HG03460 (cell line): ENCODE data around the gene SLC26A1.
"Not testable (repeated sequence)": the region's sequence is repeated elsewhere in the genome, so short reads cannot be mapped to it uniquely, and the experiment has no call there.

Experiments used
- ATAC-seq: cut with Tn5 transposase; IDR thresholded peaks from one replicate; pipeline ENCODE4 v1.9.1; 2021; ENCODE audit not compliant: unreplicated experiment

SLC26A1 gene

DNA sequence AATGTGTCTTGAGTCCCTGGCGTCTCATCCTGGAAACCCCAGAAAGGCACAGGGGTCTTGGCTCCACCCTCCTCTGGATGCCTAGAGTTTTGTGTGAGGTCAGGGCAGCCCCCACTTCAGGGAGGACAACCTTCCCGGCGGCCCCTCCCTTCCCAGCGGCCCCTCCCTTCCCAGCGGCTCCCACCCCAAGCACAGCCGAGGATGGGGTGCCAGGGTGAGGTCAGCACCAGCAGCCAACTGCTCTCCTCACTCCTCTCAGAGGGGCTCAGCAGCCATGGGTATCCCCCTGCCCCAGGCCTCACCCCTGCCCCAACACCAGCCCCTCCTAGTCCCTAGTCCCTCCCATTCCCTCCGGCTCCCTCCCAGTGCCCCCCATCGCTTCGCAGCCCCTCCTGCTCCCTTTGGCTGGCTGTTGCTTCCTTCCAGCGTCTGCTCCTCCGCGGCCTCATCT lies 37.2 kb downstream of the SLC26A1 start:
- ATAC-seq, result no peak

DNA sequence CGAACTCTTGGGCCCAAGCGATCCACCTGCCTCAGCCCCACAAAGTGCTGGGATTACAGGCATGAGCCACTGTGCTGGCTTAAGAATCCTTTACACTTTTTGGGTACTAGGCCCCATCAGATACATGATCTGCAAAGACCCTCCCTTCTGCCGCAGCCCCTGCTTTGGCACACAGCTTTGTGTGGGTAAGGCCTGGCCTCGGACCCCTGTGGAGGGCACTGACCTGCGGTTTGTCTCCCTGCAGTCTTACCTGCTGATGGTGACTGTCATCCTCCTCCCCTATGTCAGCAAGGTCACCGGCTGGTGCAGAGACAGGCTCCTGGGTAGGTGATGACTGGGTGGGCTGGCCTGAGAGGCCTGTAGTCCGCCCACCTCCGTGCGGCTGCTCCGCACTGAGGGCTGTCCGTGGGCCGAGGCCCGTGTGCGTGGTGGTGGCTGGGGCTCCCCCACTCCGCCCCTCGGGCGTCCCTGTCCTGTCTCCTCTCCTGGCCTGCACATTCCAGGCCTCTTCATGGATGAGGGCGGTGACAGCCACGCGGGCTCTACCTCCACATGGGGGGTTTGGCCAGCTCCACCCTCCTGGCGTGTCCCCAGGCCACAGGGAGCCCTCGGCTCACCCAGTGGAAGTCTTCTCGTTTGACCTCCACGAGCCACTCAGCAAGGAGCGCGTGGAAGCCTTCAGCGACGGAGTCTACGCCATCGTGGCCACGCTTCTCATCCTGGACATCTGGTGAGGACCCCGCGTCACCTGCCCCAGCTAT lies 37.9 kb downstream of the SLC26A1 start:
- ATAC-seq, result no peak

DNA sequence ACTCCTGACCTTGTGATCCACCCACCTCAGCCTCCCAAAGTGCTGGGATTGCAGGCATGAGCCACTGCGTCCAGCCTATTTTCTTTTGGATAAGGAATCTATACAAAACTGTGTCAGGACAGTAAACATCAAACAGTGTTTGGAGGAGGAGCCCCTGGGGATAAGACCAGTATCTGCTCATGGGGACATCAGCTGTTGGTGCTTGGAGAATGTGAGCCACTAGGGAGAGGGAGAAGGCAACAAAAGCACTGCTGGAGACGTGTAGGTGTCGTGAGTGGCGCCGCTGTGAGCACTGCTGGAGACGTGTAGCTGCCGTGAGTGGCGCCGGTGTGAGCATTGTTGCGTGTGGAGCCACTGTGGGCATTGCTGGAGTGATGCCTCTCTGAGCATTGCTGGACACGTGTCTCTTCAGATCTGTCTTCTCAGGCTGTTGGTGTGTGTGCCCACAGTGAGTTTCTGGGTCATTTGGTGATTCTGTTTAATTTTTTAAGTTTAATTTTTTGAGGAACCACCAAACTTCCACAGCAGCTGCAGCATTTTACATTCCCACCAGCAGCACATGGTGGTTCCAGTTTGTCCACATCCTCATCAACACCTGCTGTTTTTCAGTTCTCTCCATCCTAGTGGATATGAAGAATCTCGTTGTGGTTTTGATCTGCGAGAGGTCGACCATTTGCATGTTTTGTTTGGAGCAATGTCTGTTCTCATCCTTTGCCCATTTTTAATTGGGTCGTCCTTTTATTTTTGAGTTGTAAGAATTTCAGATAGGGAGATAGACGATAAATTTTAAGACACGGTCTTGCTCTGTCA lies 38.8 kb downstream of the SLC26A1 start:
- no peak for ATAC-seq

DNA sequence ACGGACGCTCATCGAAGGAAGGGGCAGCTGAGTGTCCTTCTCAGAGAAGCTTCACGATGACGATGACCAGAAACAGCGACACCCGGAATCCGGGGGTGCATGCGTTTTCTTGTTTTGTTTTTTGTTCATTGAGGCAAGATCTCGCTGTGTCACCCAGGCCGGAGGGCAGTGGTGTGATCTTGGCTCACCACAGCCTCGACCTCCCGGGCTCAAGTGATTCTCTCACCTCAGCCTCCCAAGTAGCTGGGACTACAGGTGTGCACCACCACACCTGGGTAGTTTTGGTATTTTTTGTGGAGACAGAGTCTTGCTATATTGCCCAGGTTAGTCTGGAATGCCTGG lies 39.7 kb downstream of the SLC26A1 start:
- no peak for ATAC-seq

DNA sequence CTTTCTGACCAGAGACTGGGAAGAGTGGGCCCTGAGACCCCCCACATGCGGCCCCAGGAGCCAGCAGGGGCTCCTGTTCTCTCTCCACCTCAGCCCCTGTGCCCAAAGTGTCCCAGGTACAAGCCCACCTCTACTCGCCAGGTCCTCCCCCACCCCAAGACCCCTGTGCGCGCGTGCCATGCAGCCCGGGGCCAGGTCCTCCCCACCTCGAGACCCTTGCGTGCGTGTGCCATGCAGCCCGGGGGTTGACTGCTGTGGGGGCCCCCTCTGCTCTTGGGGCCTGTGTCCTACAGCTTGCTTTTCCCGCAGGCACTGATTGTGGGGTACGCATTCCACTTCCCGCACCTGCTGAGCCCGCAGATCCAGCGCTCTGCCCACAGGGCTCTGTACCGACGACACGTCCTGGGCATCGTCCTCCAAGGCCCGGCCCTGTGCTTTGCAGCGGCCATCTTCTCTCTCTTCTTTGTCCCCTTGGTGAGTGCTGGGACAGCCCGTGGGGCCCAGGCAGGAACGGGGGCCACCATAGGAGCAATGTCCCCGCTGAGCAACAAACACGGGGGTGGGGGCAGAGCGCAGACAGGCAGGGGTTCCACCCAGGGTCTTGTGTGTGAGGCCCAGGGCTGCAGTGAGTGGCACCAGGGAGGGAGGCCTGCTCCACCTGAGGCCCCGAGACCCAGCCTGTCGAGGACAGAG lies 40.2 kb downstream of the SLC26A1 start:
- no peak for ATAC-seq

DNA sequence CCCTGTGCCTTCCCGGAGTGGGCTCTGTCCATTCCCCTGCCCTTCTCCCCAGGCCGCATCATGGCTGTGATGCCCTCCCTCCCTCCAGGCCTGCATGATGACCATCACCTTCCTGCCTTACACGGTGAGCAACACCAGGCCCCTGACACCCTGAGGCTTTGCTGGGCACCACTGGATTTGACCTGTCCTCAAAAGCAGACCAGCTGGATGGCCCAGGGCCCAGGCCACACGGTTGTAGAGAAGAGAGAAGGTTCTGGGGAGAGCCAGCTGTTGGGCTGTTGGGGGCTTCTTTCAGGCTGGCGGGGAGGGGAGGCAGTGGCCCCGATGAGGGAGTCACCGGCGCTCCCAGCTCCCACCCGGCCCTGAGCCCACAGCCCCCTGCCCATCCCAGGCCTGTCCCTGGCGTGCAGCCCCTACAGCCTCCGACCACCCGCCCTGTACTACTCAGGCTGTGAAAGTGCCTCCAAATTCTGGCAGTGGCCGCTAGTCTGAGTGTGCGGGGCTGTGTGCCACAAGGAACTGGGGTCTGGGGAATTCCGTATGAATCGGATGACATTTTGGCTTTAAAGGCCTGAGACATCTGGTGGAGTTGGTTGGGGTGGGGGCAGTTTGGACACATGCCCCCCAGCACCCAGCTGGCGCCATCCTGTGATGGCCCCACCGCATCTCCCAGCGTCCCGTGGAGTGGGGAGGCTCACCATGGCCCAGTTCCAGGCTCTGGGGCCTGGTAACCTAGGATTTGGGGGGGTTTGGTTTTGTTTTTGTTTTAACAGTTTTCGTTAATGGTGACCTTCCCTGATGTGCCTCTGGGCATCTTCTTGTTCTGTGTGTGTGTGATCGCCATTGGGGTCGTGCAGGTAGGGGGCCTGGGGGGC lies 41.4 kb downstream of the SLC26A1 start:
- no peak for ATAC-seq

DNA sequence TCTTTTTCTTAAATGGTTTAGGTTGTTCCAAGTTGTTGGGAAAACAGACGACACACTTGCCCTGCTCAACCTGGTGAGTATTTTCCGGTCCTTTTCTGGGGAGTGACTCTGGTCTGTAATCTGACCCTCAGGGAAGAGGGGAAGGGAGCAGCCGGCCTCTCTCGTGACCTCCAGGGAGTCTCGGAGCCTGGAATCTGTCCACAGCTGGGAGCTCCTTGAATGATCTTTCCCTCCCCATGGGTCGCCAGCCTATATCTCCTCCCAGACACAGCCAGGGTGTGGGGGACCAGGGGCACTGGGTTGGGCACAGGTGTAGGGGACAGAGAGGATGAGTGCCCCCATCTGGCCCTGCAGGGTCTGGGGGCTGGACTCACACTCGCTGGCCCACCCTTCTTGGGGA lies 42.0 kb downstream of the SLC26A1 start:
- no peak for ATAC-seq

DNA sequence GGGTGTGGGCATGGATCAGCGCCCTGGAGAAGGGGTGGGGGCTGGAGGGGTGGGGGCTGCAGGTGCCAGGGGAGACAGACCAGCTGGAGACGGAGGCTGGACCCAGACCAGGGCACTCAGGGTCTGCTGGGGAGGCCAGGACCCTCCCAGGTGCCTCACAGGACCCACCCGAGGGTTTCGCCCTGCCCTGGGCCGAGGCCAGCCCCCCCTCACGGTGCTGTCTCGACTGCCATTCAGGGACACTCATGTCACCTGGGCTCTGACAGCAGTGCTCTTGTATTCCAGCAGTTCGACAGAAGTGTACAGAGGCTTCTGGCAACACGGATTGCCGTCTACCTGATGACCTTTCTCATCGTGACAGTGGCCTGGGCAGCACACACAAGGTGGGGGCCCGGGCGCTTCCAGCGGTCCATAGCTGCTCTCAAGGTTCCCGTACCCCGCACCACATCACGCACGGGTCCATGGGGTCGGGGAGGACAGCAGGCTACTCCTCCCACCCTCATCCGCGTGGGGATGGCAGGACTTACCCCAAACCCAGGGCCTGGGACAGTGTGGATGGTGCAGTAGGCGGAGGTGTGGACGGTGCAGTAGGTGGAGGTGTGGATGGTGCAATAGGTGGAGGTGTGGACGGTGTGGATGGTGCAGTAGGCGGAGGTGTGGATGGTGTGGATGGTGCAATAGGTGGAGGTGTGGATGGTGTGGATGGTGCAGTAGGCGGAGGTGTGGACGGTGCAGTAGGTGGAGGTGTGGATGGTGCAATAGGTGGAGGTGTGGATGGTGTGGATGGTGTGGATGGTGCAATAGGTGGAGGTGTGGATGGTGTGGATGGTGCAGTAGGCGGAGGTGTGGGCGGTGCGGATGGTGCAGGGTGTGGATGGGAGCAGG lies 42.8 kb downstream of the SLC26A1 start:
- ATAC-seq, result no peak

DNA sequence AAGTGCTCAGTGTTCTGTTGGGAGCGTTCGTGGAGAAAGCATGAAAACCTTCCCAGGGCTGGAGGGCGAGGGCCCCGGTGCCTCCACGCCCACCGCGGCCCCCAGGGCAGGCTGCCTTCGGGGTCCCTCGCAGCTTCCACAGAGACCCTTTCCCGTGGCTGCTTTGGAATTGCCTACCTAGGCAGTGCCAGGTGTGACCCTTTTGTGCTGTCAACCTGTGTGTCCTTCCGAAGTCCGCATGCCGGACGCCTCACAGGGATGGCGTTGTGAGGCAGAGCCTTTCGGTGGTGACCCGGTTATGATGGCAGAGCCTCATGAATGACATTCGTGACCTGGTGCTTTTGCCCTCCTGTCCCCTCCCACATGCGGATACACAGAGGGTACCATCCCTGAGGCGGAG lies 43.5 kb downstream of the SLC26A1 start:
- no peak for ATAC-seq

DNA sequence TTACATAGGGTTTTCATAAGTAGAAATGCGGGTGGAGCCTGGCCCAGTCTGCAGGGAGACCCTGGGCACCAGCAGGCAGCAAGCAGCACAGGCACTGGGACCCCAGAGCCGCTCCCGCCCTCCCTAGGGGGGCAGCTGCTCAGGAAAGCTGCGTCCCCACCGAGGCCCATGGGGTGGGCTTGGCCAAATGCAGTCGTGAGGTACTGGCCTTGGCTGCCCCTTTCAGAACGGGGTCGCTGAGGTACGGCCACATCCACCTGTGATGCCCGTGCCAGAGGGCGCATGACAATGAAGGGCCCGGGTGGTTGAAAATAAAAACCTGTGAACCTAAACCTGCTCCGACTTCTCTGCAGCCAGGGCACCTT lies 44.3 kb downstream of the SLC26A1 start:
- no peak for ATAC-seq

DNA sequence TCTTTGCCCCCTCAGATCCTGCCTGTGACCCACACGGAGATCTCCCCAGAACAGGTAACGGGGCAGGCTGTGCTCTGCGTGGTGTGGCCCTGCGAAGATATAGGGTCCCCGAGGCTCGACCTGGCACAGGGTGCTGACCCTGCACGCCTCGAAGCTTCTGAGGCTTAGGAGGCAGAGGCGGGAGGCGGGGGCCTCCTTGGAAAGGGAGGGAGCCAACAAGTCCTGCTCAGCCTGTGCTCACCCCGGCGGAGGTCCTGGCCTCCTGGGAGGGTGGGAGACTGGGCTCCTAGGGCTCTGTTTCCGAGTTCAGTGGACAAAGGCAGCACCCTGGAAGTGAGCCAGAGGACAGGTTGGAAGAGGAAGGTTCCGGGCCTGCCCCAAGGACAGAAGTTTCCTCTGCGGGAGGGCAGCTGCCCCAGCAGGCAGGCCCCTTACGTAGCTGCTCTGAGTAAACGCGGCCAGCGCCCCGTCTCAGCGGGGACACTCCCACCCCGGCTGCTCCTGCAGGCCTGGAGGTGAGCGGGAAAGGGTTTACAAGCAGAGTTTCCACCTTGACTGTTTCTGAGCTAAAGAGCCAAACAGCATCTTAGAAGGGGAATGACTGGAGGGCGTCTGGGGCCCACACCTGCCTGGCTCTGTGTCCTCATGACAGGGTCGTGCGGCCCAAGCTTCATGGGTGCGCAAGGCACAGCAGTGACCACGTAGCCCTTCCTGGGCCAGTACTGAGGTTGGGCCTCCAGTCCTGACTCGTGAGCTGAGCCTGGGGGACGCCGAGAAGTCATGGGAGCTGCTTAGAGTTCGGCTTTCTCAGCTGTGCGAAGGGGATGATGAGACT lies 44.9 kb downstream of the SLC26A1 start:
- ATAC-seq, result no peak

DNA sequence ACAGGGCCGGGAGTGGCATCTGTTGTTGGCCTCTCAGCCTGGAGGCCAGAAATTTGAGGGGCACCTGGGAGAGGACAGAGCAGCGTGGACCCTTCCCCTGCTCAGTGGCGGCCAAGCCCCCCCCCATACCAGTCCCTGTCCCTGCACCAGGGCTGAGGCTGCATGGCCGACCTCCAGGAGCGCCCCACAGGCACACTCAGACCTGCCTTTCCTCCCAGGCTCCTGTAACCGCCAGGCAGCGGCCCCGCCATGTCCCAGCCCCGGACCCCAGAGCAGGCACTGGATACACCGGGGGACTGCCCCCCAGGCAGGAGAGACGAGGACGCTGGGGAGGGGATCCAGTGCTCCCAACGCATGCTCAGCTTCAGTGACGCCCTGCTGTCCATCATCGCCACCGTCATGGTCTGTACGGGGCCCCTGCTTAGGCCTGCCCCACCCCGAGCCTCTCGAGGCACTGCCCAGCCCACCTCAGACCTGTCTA lies 45.7 kb downstream of the SLC26A1 start:
- no peak for ATAC-seq

DNA sequence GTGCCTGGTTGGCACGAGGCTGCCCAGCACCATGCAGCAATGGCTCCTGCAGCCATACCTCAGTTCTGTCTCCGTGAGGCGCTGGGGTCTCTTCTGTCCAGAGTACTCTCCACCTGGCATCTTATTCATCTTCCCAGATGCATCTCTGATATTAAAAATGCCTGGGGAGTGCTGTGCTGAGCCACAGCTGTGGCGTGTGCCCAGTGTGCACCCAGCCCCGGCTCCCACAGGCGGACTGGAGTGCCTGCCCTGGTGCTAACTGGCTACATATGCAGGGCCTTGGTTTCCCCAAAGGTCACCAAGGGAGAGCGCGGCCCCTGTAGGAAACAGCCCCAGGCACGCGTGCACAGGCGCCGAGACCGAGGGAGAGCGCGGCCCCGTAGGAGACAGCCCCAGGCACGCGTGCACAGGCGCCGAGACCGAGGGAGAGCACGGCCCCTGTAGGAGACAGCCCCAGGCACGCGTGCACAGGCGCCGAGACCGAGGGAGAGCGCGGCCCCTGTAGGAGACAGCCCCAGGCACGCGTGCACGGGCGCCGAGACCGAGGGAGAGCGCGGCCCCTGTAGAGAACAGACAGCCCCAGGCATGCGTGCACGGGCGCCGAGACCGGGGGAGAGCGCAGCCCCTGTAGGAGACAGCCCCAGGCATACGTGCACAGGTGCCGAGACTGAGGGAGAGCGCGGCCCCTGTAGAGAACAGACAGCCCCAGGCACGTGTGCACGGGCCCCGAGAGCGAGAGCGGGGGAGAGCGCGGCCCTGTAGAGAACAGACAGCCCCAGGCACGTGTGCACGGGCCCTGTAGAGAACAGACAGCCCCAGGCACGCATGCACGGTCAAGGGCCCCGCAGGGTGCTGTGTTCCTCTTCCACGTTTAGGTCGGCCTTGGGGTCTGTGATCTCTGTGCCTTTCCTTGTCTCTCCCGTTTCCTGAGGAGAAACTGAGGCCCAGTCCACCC lies 46.4 kb downstream of the SLC26A1 start:
- no peak for ATAC-seq

DNA sequence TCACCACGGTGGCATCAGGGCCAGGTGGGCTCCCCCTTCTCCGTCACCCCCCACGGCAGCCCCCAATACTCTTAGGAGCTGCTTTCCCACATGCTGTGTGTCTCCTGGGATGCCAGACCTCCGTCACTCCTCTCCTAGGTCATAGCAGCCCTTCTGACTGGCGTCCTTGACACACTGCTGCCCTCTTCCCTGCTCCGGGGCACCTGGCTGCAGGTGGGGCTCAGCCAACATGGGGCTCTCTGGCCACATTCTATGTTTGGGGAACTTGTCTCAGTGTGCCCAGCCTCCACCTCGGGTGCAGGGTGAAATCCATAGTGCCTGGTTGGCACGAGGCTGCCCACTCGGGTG lies 47.1 kb downstream of the SLC26A1 start:
- no peak for ATAC-seq

DNA sequence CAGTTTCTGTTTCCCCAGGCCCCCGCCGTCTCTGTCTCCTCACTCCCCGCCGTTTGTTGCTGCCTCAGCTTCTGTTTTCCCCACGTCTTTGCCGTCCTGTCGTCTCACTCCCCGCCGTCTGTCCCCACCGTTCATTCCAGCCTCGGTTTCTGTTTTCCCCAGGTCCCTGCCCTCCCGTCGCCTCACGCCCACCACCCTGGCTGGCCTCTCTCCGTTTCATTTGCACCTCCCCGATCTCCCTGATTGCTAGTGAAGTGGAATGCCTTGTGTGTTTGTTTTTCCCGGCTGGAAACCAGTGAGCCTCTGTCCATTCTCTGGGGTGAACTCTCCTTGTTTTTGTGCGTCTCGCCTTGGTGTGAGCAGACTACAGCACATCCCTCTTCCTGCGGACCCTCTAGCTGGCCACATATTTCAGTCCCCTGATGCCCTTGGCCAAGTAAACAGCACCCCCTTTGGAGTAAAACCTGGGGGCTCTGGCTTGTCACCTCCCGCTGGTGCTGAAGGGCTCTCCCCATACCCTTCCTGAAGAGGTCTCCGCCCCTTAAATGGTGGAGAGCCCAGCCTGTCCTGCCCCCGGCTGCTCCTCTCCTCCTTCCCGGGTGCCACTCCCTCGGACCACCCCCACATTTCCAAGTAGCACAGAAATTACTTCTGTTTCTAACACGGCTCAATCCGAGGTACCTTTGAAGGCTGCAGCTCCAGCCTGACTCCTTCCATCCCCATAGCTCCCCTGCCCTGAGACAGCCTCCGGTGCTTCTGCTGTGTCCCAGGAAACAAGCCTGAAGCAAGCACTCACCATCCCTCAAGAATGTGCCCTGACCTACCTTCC lies 47.7 kb downstream of the SLC26A1 start:
- ATAC-seq, result no peak

DNA sequence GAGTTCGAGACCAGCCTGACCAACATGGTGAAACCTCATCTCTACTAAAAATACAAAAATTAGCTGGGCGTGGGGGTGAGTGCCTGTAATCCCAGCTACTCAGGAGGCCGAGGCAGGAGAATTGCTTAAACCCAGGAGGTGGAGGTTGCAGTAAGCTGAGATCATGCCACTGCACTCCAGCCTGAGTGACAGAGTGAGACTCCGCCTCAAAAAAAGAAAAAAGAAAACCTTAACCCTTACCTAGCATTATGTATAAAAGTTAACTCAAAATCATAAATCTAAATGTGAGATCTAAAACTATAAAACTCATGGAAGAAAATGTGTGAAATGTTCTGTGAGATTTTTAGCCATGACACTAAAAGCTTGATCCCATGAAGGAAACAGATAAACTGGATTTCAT lies 53.7 kb downstream of the SLC26A1 start:
- not testable (repeated sequence) for ATAC-seq
